HL-60/S4 treated with phorbol 12-myristate 13-acetate at 8.2 ng/mL for 4 days and 3 days (cell line): ENCODE data around the gene ANKDD1A.

ENCODE experiments used
- in situ Hi-C: fragments of 300-500 bp; cut with MboI; formaldehyde crosslinking; loops from 2 replicates; pipeline ENCODE4 v1.15.0; 2022; ENCODE audit warnings: low sequenced_read_pairs

The ANKDD1A gene

DNA sequence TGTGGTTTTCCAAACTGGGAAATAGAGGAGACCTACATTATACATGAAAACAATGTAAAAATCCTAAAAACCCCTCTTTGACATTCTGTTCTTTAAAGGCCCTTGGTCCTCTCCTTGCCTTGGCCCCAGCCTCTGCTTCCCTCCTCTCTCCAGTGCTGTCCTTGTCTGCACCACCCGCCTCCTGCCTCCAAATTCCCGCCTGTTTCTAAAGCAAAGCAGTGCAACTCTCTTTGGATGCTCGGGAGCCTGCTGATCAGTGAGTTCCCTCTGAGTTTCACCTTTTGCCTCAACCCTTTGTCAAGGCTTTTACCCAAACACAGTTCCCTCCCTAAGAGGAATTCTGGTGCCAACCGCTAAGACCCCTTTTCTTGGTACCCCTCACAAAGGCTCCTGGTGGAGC is 8.0 kb downstream of the ANKDD1A start:
- in situ Hi-C loops: loop anchor here (25.0 kb wide), 1 partner anchor 182 kb away; no protein-coding TSS in a partner anchor

DNA sequence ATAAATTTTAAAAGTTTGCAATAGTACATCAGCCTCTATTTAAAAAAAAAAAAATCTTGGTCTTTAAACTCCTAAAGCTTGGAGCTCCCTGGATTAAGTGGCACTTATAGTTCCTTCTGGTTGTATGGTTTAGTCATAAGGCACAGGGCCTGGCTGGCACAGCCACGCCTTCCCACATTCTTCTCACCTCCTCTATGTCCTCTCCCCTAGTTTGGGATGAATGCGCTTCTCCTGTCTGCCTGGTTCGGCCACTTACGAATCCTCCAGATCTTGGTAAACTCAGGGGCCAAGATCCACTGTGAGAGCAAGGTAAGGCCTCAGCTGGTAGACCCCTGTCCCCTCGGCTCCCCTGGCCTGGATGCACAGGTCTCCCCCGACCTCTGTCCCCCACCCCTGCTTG is 10.0 kb downstream of the ANKDD1A start:
- in situ Hi-C loops: loop anchor here (25.0 kb wide), 1 partner anchor 184 kb away; no protein-coding TSS in a partner anchor

DNA sequence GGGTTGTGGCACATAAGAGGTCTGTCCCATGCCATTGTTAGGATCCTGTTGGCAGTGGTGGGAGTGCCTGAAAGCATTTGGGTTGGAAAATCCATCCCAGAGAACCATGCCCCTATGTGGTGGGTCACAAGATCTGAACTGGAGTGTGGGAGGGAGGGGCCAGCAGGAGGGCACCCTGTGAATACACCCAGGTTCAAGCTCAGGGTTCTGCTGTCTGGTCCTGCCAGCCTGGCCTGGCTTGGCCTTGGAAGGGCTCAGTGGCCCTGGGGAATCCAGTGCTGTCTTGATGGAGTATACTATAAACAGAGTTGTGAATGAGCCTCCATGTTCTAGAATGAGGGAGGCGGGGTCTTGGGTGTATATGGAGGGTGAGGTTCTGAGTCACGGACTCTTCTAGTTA is 11.8 kb downstream of the ANKDD1A start:
- in situ Hi-C loops: loop anchor here (25.0 kb wide), 1 partner anchor 186 kb away; no protein-coding TSS in a partner anchor

DNA sequence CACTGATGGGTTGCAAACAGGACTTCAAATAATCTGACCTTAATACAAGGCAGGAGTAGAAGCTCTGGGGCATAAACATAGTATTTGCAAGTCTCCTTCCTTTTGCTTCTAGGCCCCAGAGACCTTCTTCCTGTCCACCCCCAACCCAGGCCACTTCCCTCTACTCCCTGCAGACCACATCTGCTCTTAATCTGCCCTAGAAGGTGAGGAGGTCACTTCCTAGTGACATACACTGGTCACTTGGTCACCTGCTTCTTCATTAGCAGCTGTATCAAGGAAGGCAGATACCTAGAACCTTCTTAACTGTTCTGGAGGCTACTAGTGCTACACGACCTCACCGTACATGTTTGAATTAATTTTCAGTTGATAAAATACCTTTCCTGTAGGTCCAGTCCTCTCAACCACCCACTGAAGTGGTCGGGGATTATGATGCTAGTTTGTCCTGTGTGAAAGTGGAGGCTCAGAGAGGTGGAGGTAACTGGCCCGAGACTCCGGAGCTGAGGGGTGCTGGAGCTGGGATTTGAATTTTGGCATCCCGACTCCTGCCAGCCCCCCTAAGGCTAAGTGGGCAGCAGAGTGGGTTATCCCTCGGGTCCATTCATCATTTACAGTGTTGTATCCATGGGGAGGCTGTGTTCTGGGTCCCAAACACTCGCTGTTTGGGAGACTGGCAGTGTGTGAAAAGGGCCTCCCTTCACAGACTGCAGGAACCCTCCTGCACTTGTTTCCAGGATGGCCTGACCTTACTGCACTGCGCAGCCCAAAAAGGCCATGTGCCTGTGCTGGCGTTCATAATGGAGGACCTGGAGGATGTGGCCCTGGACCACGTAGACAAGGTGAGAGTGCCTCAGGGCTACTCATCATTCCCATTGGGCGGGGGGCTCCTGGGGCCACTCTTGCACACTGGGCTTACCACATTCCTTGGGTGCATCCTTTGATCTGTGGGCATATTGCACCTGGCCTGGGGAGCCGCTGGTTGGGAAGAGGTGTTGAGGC is 13.9 kb downstream of the ANKDD1A start:
- in situ Hi-C loops: no loop called here

DNA sequence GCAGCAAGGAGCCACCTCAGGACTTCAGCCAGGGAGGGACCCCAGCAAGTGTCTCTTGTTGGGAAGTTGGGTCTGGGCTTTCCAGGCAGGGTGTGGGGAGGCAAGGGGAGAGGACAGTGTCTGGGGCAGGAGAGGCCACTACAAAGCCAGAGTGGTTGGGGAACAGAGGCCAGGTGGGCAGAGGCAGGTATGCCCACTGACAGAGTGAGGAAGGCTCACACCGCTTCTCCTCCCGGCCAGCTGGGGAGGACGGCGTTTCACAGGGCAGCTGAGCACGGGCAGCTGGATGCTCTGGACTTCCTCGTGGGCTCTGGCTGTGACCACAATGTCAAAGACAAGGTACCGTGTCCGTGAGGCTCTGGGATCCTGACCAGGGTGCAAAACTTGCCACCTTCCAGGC is 15.0 kb downstream of the ANKDD1A start:
- in situ Hi-C loops: no loop called here

DNA sequence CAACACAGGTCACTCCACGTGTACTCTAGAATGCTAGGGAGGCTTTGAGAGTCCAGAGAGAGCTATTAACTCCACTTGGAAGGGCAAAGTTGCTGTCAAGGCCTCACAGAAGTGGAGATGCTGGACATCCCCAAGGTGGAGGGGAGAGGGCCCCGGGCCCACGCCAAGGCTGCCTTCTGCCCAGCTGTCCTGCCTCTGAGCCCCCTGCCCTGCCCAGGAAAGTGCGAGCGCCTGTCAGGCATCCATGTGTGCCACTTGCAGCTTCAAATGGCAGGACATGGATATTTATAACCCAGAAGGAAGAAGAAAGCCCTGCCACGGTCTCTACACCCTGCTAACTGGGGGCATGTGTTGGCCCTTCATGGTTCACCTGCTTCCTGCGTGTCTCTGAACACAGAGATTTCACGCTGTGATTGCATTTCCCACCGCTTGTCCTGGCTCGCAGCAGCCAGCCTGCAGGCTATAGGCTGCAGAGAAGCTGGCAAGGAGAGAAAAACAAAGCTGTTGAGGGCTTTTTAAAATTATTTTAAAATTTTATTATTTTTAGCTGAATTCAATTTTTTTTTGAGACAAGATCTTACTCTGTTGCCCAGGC is 17.0 kb downstream of the ANKDD1A start:
- in situ Hi-C loops: no loop called here

DNA sequence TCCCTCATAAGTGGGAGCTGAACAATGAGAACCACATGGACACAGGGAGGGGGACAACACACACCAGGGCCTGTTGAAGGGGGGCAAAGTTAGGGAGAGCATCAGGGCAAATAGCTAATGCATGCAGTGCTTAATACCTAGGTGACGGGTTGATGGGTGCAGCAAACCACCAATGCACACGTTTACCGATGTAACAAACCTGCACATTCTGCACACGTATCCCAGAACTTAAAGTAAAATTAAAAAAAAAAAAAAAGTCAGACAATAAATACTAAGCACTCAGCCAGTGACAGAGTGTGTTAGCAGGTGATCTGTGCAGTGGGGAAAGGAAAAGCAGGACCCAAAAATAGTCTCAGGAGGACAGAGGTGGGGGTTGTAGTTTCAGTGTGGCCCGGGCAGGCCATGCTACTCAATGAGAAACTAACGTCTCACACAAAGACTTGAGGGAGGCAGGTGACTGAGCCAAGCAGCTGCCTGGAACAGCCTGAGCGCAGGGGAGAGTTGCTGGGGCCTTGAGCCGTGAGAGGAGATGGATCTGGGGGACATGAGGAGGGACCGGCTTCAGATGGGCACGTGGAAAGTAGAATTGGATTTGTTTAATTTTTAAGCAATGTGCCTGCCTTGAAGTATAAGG is 18.4 kb downstream of the ANKDD1A start:
- in situ Hi-C loops: no loop called here

DNA sequence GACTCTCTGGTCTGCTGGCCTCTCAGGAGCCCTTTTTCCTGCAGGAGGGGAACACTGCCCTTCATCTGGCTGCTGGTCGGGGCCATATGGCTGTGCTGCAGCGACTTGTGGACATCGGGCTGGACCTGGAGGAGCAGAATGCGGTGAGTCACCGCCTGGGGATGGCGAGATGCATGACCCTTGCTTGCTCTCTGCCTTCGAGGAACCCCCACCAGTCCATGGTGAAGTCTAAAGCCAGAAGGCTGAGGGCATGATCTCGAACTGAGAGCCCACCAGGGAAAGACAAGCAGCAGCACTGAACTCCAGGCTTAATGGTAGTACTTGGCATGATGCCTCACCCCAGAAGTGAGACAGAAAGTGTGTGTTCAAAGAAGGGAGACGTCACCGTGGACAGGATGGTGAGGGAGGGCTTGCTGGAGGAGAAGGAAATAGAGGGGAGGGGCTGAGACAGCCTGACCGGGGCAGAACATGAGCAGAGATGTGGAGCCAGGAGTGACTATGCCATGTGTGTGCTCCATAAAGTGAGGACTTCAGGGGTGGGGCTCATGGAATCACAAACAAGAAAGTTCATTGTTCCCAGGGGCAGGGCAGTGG is 19.2 kb downstream of the ANKDD1A start:
- in situ Hi-C loops: no loop called here

DNA sequence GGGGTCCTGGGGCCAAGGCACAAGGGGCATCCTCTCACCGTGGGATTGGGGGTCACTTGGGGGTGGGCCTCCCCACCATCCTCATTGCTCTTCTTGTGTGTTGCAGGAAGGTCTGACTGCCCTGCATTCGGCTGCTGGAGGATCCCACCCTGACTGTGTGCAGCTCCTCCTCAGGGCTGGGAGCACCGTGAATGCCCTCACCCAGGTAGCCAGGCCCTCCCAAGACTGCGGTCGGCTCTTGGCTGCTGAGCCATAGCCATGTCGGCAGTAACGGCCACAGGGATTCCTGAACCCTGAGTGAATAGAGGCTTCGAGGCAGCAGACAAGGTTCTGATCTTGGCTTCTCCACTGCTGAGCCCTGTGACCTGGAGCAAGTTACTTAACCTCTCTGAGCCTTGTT is 19.7 kb downstream of the ANKDD1A start:
- in situ Hi-C loops: no loop called here

DNA sequence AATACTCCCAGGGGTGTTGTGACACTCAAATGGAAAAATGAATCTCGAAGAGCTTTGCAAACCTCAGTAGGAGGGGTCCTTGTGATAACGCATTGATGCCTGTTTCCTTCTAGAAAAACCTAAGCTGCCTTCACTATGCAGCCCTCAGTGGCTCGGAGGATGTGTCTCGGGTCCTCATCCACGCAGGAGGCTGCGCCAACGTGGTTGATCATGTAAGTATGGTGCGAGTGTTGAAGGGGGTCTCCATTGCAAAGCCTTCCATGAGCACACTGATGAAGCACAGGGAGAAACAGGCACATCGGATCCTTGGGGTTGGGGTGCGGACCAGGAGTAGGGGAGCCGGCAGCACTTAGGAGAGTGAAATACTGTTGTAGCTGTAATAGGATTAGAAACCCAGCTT is 22.3 kb downstream of the ANKDD1A start:
- in situ Hi-C loops: no loop called here

DNA sequence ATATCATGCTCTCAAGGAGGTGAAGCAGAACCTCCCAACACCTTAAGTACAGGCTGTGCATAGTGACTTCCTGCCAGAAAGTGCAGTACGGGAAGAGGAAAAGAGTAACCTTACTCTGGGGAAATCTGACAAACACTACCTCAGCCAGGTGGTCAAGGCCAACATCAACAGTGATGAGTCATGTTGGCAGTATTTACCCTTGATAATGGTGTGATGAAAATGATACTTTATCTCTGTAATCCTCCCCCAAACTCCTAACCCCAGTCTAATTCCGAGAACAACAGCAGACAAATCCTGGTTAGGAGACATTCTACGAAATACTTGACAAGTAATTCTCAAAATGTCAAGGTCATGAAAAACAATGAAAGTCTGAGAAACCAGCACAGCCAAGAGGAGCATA is 26.5 kb downstream of the ANKDD1A start:
- in situ Hi-C loops: no loop called here

DNA sequence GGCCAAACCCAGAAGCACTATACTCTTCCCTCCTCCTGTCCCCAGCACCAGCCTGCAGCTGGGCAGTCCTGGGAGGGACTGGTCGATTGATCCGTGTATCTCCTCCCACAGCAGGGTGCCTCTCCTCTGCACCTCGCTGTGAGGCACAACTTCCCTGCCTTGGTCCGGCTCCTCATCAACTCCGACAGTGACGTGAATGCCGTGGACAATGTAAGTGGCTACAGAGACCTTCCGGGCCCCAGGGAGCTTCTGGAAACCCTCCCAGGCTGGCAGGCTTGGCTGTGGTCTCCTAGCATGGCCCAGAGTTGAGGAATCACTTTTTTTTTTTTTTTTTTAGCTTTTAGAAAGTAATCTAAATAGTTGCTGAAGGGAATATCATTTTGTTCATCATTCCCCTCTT is 30.7 kb downstream of the ANKDD1A start:
- in situ Hi-C loops: no loop called here

DNA sequence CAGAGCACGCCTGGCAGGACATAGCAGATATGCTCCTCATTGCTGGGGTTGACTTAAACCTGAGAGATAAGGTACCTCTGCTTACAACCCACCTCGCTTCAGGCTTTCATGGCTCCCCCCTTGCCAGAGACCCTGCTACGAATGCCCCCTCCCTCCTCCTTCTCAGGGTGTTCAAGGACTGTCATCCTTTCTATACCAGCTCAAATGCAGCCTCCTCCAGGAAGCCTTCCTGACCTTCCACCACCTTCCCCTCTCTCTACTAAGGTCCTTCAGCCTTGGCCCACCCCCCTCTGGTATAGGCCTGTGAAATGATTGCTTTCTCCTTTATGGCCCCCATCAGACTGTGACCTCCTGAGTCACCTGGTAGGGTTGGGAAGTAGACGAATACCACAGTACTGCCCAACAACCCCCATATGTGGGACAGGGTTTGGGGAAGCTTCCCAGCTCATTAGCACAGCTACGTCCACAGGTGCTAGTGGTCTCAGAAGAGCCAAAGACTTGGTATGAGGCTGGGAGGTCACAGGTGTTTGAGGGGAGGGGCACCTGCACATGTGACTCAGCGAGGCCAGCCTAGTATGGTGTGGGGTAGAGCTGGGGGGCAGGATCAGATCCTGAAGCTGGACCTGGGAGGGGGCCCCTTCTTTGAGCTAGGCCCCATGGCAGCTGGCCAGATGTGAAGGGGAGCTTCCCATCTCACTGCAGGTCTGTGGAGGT is 32.0 kb downstream of the ANKDD1A start:
- in situ Hi-C loops: no loop called here

DNA sequence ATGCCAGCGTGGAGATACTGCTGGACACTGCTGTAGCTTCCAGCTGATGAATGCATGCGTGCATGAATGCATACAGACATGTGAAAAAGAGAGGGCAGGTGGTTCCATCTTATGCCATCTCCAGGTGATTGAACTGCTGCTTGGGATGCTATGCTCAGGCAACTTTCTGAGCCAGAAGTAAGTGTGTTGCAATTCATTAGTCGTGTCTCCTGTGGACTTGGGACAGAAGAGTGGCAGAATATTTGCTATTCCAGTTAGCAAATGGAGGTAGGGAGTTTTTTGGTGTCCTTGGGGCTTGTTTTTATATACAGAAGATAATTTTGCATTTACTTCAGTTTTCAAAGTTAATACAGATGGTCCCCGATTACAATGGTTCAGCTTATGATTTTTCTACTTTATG is 33.3 kb downstream of the ANKDD1A start:
- in situ Hi-C loops: no loop called here

DNA sequence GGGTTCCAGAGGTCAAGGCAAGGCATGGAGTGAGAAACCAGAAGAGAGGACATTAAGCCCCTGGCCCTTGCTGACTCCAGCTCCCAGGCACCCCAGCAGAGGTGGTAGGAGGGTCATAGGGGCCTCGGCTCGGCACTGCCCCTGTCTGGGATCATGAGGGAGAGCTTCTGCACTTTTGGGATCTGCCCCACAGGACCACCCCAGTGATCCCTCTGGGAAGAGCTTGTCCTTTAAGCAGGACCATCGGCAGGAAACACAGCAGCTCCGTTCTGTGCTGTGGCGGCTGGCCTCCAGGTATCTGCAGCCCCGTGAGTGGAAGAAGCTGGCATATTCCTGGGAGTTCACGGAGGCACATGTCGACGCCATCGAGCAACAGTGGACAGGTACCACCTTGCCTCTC is 35.5 kb downstream of the ANKDD1A start:
- in situ Hi-C loops: no loop called here

DNA sequence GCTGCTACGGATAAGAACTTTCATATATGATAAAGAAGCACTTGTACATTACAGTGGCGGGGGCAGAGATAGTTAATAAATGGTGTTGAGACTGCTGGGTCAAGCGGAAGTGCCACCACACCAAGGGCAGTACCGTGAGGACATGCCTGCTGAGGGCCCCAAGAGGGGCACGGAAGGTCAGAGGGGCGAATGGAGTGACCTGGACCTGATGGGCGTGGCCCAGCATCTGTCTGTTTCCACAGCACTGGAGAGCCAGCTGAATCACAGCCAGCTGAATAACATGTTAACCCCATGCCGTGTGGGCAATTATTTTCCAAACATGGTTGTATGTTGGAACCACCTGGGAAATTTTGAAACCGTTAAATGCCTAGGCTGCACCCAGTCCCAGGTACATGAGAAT is 37.2 kb downstream of the ANKDD1A start:
- in situ Hi-C loops: no loop called here

DNA sequence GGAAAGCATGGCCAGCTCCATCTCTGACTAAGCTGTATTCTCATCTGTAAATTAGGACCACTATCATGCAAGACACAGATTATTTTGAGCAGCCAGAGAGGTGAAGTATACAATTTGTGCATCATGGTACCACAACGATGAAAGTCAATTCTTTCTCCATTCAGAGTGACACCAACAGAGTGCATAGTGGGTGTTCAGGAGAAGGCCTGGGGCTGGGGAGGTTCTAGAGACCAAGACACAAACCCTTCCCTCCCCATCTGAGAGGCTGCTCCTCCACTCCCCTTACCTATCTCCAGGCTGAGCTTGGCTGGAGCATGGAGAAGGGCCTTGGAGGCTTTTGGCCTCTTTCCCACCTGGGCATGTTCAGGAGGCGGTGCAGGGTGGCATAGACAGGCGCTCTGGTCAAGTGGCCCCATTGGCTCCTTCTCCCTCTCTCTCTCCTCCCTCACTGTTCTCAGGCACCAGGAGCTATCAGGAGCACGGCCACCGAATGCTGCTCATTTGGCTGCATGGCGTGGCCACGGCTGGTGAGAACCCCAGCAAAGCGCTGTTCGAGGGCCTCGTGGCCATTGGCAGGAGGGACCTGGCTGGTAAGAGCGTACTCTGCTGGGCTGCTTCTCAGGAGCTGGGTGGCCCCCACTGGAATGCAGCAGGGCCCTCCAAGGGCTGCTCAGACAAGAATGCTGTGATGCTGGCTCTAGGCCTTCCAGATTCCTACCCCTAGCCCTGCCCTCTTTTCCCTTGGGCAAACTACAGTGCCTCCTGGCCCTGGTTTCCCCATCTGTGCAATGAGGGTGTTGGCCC is 37.9 kb downstream of the ANKDD1A start:
- in situ Hi-C loops: no loop called here

DNA sequence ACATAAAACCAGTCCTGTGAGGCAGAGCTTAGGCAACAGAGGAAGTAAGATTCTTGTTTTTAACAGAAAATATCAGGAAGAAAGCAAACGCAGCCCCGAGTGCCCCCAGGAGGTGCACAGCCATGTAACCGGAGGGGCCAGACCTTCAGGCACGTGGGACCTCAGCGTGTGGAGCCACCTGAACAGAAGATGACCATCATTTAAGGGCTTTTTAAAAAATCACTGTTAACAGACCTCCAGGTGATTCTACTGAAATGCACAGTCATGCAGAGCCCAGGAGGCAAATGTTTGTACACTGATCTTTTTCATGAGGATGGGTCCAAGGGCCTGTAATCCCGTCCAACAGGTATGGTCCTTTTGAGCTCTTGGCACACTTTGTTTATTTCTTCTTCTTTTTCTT is 39.2 kb downstream of the ANKDD1A start:
- in situ Hi-C loops: no loop called here

DNA sequence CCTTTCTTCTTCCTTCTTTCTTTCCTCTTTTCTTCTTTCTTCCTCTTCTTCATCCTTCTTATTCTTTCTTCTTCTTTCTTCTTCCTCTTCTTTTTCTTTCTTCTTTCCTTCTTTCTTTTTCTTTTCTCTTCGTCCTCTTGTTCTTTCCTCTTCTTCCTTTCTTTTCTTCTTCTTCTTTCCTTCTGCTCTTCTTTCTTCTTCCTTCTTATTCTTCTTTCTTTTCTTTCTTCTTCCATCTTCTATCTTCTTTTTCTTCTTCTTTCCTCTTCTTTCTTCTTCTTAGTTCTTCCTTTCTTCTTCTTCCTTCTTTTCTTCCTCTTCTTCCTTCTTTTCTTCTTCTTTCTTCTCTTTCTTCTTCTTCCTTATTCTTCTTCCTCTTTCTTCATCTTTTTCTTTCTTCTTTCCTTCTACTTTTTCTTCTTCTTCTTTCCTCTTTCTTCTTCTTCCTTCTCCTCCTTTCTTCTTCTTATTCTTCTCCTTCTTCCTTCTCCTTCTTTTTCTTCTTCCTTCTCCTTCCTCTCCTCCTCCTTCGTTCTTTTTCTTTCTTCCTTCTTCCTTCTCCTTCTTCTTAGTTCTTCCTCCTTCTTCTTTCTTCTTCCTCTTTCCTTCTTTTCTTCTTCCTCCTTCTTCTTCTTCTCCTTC is 40.2 kb downstream of the ANKDD1A start:
- in situ Hi-C loops: no loop called here
